Spleen (tissue), 11 donors: ENCODE measurements around the gene C1QL1. TPM values are rescaled to one million over a fixed set of nuclear protein-coding genes. Genes with fewer than 3 reads are reported as not detected.
A peak's percentile ranks its signal among the peaks of the same experiment; 100 is the strongest.

Source experiments
- DNase-seq: peaks from one replicate; pipeline ENCODE4 v3.0.0-alpha.2; 2020
- H3K27ac ChIP-seq, 8 donors: fragments of 200-600 bp; sonication (generic) in 7 of 8; 1 replicate in 4 of 8; 2 replicates in 4 of 8; pipeline versions ENCODE4 v1.5.0 to v1.8.0; 2016 to 2021; ENCODE audit warnings: inconsistent platforms in 4 of 8, mild to moderate bottlenecking in 4 of 8, moderate library complexity in 1 of 8
- H3K27me3 ChIP-seq, 7 donors: fragments of 200-600 bp; sonication (generic) in 6 of 7; replicated peaks in 1 of 7; 1 replicate in 4 of 7; 2 replicates in 3 of 7; pipeline versions ENCODE4 v1.5.0 to v1.8.0; 2016 to 2021; ENCODE audit warnings: inconsistent platforms in 3 of 7, mild to moderate bottlenecking in 1 of 7
- H3K36me3 ChIP-seq, 6 donors: fragments of 200-600 bp; sonication (generic) in 5 of 6; 1 replicate in 4 of 6; 2 replicates in 2 of 6; pipeline versions ENCODE4 v1.5.0 to v1.8.0; 2016 to 2021; ENCODE audit warnings: inconsistent platforms in 2 of 6
- H3K4me1 ChIP-seq, 6 donors: fragments of 200-600 bp; sonication (generic) in 5 of 6; 1 replicate in 3 of 6; 2 replicates in 3 of 6; pipeline versions ENCODE4 v1.5.0 to v1.8.0; 2016 to 2021; ENCODE audit warnings: inconsistent platforms in 3 of 6
- H3K4me3 ChIP-seq, 8 donors: fragments of 200-600 bp; sonication (generic) in 7 of 8; 1 replicate in 4 of 8; 2 replicates in 4 of 8; pipeline versions ENCODE4 v1.5.0 to v1.8.0; 2016 to 2021; ENCODE audit warnings: inconsistent platforms in 4 of 8, mild to moderate bottlenecking in 4 of 8, moderate library complexity in 2 of 8
- H3K9me3 ChIP-seq, 8 donors: fragments of 200-600 bp; sonication (generic) in 7 of 8; 1 replicate in 4 of 8; 2 replicates in 4 of 8; pipeline versions ENCODE4 v1.5.0 to v1.8.0; 2016 to 2021; ENCODE audit warnings: inconsistent platforms in 4 of 8
- CTCF ChIP-seq, 11 experiments: fragments of 200-600 bp in 7 of 11; fragments of 450-650 bp in 4 of 11; sonication (generic) in 4 of 11; IDR thresholded peaks in 8 of 11; conservative IDR thresholded peaks in 3 of 11; 1 replicate in 7 of 11; 2 replicates in 4 of 11; pipeline versions ENCODE4 v1.4.0 to v1.8.0; 2016 to 2021; ENCODE audit warnings: antibody characterized with exemption in 11 of 11, inconsistent platforms in 4 of 11, mild to moderate bottlenecking in 1 of 11
- POLR2A ChIP-seq, 3 donors: fragments of 450-650 bp; IDR thresholded peaks; one replicate each; pipeline ENCODE4 v1.5.1; 2017; ENCODE audit warnings: antibody characterized with exemption in 3 of 3, mild to moderate bottlenecking in 1 of 3
- POLR2AphosphoS5 ChIP-seq, 3 donors: sonication (generic); formaldehyde crosslinking; IDR thresholded peaks; one replicate each; pipeline ENCODE4 v1.5.1; 2017; ENCODE audit warnings: antibody characterized with exemption in 3 of 3
- WGBS, 5 donors: extraction: QIAGEN DNeasy Blood & Tissue Kit in 3 of 5; methylation state at CpG; one replicate each; pipeline versions ENCODE4 v1.1.5 to v1.1.7; 2013 to 2018; 5-methylcytosine and 5-hydroxymethylcytosine counted together
- intact Hi-C: fragments of 100-400 bp; cut with DNase I; formaldehyde crosslinking; loops from one replicate; pipeline ENCODE4 v1.15.0; 2023; ENCODE audit warnings: low total_unique reads
- polyA plus RNA-seq, 3 donors: library from polyadenylated mRNA; stranded (reverse); fragments of 200-250 nt; gene quantifications; one replicate each; pipeline ENCODE4 v1.2.1, GENCODE V29; 2013
- total RNA-seq, 7 donors: library from RNA; depleted of rRNA in 3 of 7; stranded (reverse); fragments of >200 nt in 3 of 7; fragmentation: NEBNext Ultra II Directional in 4 of 7; extraction: Animal tissue kit (Norgen Biotek cat#: 25700) in 4 of 7; gene quantifications; one replicate each; pipeline versions ENCODE4 v1.1.0 to v1.2.1, GENCODE V29; 2016 to 2021
- donor health status: healthy with polysubstance abuse.
- donor health status: DM: no; HTN: no; CAD: no; lungs with moderate emphysema.
- donor health status: DM: no; HTN: no; CAD: no.
- donor health status: Bipolar disorder and iron deficiency.
- donor health status: healthy.
- donor health status: DM: no; HTN: no; CAD: no.
- donor health status: DM: yes; HTN: yes; CAD: no.

The C1QL1 gene
- total and polyA plus RNA-seq, 10 donors: 0.20 to 0.38 TPM; not detected in 8

GRCh38 chr17:44927696-44928095 lies 40.4 kb downstream of the C1QL1 start:
- 90 to 98% (median 96%) methylated on average over 3 of the region's 3 CpGs for WGBS, 5 donors
- H3K4me1 ChIP-seq: no peaks in the 10 kb centered on the region
- DNase-seq: peak; percentile 23
- H3K36me3 ChIP-seq: peaks cover 0 to 74% (median 0%) of the 10 kb centered on the region in 6 donors
- H3K27me3 ChIP-seq: peaks cover 0 to 7% (median 0%) of the 10 kb centered on the region in 7 donors
- intact Hi-C loops: no loop called here
- TF ChIP-seq CTCF (IDR thresholded peaks at IDR 0.05 in 8 of 11, conservative IDR thresholded peaks at IDR 0.05 in 3 of 11) (no peak), POLR2AphosphoS5 (IDR thresholded peaks at IDR 0.05) (no peak), POLR2A (IDR thresholded peaks at IDR 0.05) (no peak)
- H3K9me3 ChIP-seq: no peaks in the 10 kb centered on the region
- no peak overlapping the region for H3K27ac ChIP-seq
- no peak overlapping the region for H3K4me3 ChIP-seq

GRCh38 chr17:44926821-44927525 lies 41.1 kb downstream of the C1QL1 start:
- 81 to 92% (median 87%) methylated on average over 14 to 15 of the region's 15 CpGs for WGBS, 5 donors
- DNase-seq: peak; percentile 49

GRCh38 chr17:44925731-44926697 lies 42.1 kb downstream of the C1QL1 start:
- DNase-seq: peak; percentile 41
- intact Hi-C loops: no loop called here
- H3K4me1 ChIP-seq: peaks cover 0 to under 1% (median 0%) of the 10 kb centered on the region in 6 donors
- H3K27ac ChIP-seq: no peak overlapping the region
- H3K4me3 ChIP-seq: no peak overlapping the region
- no peak for TF ChIP-seq CTCF (IDR thresholded peaks at IDR 0.05 in 8 of 11, conservative IDR thresholded peaks at IDR 0.05 in 3 of 11)
- TF ChIP-seq POLR2A (IDR thresholded peaks at IDR 0.05): no peak
- no peak for TF ChIP-seq POLR2AphosphoS5 (IDR thresholded peaks at IDR 0.05)
- H3K36me3 ChIP-seq: peaks cover 0 to 57% (median 0%) of the 10 kb centered on the region in 6 donors
- WGBS, 5 donors: 93 to 97% (median 96%) methylated on average over 17 to 18 of the region's 18 CpGs
- H3K27me3 ChIP-seq: peaks cover 0 to 23% (median 0%) of the 10 kb centered on the region in 7 donors
- no peaks in the 10 kb centered on the region for H3K9me3 ChIP-seq

More at GRCh38 chr17:44926821-44927525, 41.1 kb downstream of the C1QL1 start:
- no peaks in the 10 kb centered on the region for H3K4me1 ChIP-seq
- peaks cover 0 to 67% (median 0%) of the 10 kb centered on the region in 6 donors for H3K36me3 ChIP-seq
- intact Hi-C loops: no loop called here
- H3K9me3 ChIP-seq: no peaks in the 10 kb centered on the region
- peaks cover 0 to 14% (median 0%) of the 10 kb centered on the region in 7 donors for H3K27me3 ChIP-seq
- H3K4me3 ChIP-seq: no peak overlapping the region
- H3K27ac ChIP-seq: no peak overlapping the region
- TF ChIP-seq POLR2A (IDR thresholded peaks at IDR 0.05): no peak
- no peak for TF ChIP-seq POLR2AphosphoS5 (IDR thresholded peaks at IDR 0.05)
- TF ChIP-seq CTCF (IDR thresholded peaks at IDR 0.05 in 8 of 11, conservative IDR thresholded peaks at IDR 0.05 in 3 of 11): no peak
